Measurements from ENCODE around the gene GPD2. TPM values are rescaled to one million over a fixed set of nuclear protein-coding genes. Genes with fewer than 3 reads are reported as not detected.

The GPD2 gene
- total RNA-seq, 1 experiment from 2014 or later, result 58.3 TPM

DNA sequence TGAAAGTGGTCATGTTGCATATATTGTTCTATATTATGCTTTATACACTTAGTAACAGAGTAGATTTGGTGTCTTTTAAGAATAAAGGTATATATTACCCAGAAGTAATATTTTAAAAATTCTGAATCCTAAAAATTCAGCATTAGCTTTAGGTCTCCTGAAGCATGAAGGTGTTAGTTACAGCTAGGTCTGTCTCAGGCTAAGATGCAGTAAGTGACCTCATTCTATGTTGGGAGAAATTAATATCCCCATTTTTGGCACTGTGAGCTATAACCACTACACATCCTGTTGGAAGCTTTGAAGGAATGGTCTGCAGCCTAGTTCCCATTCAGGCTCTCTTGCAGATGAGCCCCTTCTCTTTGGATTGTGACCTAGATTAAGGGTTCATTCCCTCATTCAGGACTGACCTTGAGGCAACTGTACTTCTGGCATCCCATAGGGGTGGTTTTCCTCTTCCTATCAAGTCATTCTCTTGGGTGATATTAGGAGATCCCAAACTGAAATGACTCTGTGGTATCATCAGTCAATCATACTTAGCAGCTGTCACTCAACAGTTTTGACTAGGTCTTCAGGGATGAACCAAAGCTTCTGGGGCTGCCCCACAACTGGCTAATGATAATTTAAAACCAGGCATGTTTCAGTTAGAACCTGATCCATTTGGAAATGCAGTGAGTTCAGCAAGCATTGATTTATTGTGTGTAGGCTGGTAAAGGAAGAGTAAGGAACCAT, 117.7 kb downstream of the GPD2 start:
- H3K9me3 Mint-ChIP-seq (ENCODE audit: unreplicated experiment), result no peaks in the 10 kb centered on the region
- POLR2A ChIA-PET, result interaction anchor here (0.6 kb wide), 1 partner anchor 247 kb away, joined by 7 read pairs; no protein-coding TSS in a partner anchor
- no peaks in the 10 kb centered on the region for H3K27me3 Mint-ChIP-seq (ENCODE audit: insufficient read depth, unreplicated experiment)
- no peaks in the 10 kb centered on the region for H3K27me3 ChIP-seq (replicated peaks; ENCODE audit: control insufficient read depth, insufficient read depth, low read length)
- H3K4me3 ChIP-seq (ENCODE audit: low read depth, low read length), result no peak overlapping the region
- H3K9me3 ChIP-seq, result no peaks in the 10 kb centered on the region
- no peaks in the 10 kb centered on the region for H3K4me1 Mint-ChIP-seq (ENCODE audit: low read depth, unreplicated experiment)
- H3K27ac Mint-ChIP-seq (ENCODE audit: unreplicated experiment), result no peak overlapping the region
- peaks cover 5% of the 10 kb centered on the region for H3K36me3 Mint-ChIP-seq (ENCODE audit: insufficient read depth, unreplicated experiment)
- no peaks in the 10 kb centered on the region for H3K4me1 ChIP-seq
- TF ChIP-seq CTCF (IDR thresholded peaks at IDR 0.05; ENCODE audit: insufficient read depth in 1 of 2, low read depth in 1 of 2, low read length in 1 of 2, severe bottlenecking in 1 of 2, unreplicated experiment in 1 of 2), result no peak
- no peak overlapping the region for H3K4me3 Mint-ChIP-seq (ENCODE audit: unreplicated experiment)
- CTCF ChIA-PET, result interaction anchor here (0.5 kb wide), 1 partner anchor 24 kb away, joined by 3 read pairs; no protein-coding TSS in a partner anchor
- BruUV-seq (replicated peaks), result no TSS peak
- H3K36me3 ChIP-seq (ENCODE audit: control insufficient read depth, insufficient read depth, low read length), result no peaks in the 10 kb centered on the region
- DNase-seq, result no peak
- intact Hi-C loops (cut with micrococcal nuclease; ENCODE audit: unreplicated experiment), result no loop called here

DNA sequence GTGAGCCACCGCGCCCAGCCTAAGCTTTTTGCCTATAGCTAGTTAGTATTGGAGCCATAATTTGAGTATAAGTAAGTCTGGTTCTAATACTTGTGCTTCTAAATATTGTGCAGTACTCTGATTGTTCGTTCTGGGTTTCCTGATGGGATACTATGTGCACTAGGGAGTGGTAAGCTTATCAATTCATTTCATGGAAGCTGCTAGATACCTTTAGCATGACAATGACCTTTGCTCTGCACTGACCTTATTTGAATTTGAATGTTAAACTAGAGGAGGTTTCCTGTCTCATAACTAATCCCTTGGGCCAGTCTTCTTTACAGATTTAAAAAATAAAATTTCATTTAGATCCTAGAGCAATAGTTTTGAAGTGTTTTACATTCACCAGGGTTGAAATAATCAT, 125.1 kb downstream of the GPD2 start:
- no peak for DNase-seq
- H3K36me3 ChIP-seq (ENCODE audit: control insufficient read depth, insufficient read depth, low read length), result no peaks in the 10 kb centered on the region
- BruUV-seq (replicated peaks), result no TSS peak
- H3K27me3 ChIP-seq (replicated peaks; ENCODE audit: control insufficient read depth, insufficient read depth, low read length), result no peaks in the 10 kb centered on the region
- ChIA-PET POLR2A (no interaction called here), CTCF (no interaction called here)
- Mint-ChIP-seq H3K4me3 (ENCODE audit: unreplicated experiment) (no peak overlapping the region), H3K9me3 (ENCODE audit: unreplicated experiment) (no peaks in the 10 kb centered on the region), H3K36me3 (ENCODE audit: insufficient read depth, unreplicated experiment) (no peaks in the 10 kb centered on the region), H3K27ac (ENCODE audit: unreplicated experiment) (no peak overlapping the region), H3K4me1 (ENCODE audit: low read depth, unreplicated experiment) (no peaks in the 10 kb centered on the region), H3K27me3 (ENCODE audit: insufficient read depth, unreplicated experiment) (no peaks in the 10 kb centered on the region)
- intact Hi-C loops (cut with micrococcal nuclease; ENCODE audit: unreplicated experiment), result no loop called here
- H3K4me3 ChIP-seq (ENCODE audit: low read depth, low read length), result no peak overlapping the region
- no peaks in the 10 kb centered on the region for H3K4me1 ChIP-seq
- no peak for TF ChIP-seq CTCF (IDR thresholded peaks at IDR 0.05; ENCODE audit: insufficient read depth in 1 of 2, low read depth in 1 of 2, low read length in 1 of 2, severe bottlenecking in 1 of 2, unreplicated experiment in 1 of 2)
- H3K9me3 ChIP-seq, result no peaks in the 10 kb centered on the region

GRCh38 chr2:156562124-156562523, 125.9 kb downstream of the GPD2 start:
- Histone ChIP-seq H3K27me3 (replicated peaks; ENCODE audit: control insufficient read depth, insufficient read depth, low read length) (no peaks in the 10 kb centered on the region), H3K4me3 (ENCODE audit: low read depth, low read length) (no peak overlapping the region), H3K4me1 (no peaks in the 10 kb centered on the region), H3K9me3 (no peaks in the 10 kb centered on the region), H3K36me3 (ENCODE audit: control insufficient read depth, insufficient read depth, low read length) (no peaks in the 10 kb centered on the region)
- no peaks in the 10 kb centered on the region for H3K27me3 Mint-ChIP-seq (ENCODE audit: insufficient read depth, unreplicated experiment)
- no peak for DNase-seq
- H3K36me3 Mint-ChIP-seq (ENCODE audit: insufficient read depth, unreplicated experiment), result no peaks in the 10 kb centered on the region
- ChIA-PET CTCF (no interaction called here), POLR2A (no interaction called here)
- H3K4me1 Mint-ChIP-seq (ENCODE audit: low read depth, unreplicated experiment), result no peaks in the 10 kb centered on the region
- no peak overlapping the region for H3K4me3 Mint-ChIP-seq (ENCODE audit: unreplicated experiment)
- H3K27ac Mint-ChIP-seq (ENCODE audit: unreplicated experiment), result no peak overlapping the region
- intact Hi-C loops (cut with micrococcal nuclease; ENCODE audit: unreplicated experiment), result no loop called here
- no TSS peak for BruUV-seq (replicated peaks)
- TF ChIP-seq CTCF (IDR thresholded peaks at IDR 0.05; ENCODE audit: insufficient read depth in 1 of 2, low read depth in 1 of 2, low read length in 1 of 2, severe bottlenecking in 1 of 2, unreplicated experiment in 1 of 2), result no peak
- H3K9me3 Mint-ChIP-seq (ENCODE audit: unreplicated experiment), result no peaks in the 10 kb centered on the region

Data from Caco-2 (cell line).